Kidney (tissue), 14 donors: ENCODE measurements around the gene ERBB4. TPM values are rescaled to one million over a fixed set of nuclear protein-coding genes. Genes with fewer than 3 reads are reported as not detected.

Source experiments
- DNase-seq, 5 donors: peaks; one replicate each; pipeline ENCODE4 v3.0.0-alpha.2; 2013 to 2020
- FAIRE-seq: peaks from 2 replicates; lab custom pipeline; 2012; peaks lifted over from hg19 to GRCh38; lab: Jason Lieb, UNC
- H3K27ac ChIP-seq, 2 donors: one replicate each; pipeline ENCODE4 v1.7.0; 2013; ENCODE audit warnings: low read depth in 2 of 2, low read length in 2 of 2, inconsistent platforms in 1 of 2
- H3K27me3 ChIP-seq: one replicate; pipeline ENCODE4 v1.7.1; 2013; ENCODE audit warnings: low read length, inconsistent platforms; ENCODE audit not compliant: control insufficient read depth, insufficient read depth
- H3K36me3 ChIP-seq, 3 donors: one replicate each; pipeline versions ENCODE4 v1.7.0 to v1.7.1; 2013; ENCODE audit warnings: low read length in 3 of 3, control low read depth in 1 of 3, inconsistent platforms in 1 of 3; ENCODE audit not compliant: insufficient read depth in 3 of 3, control insufficient read depth in 2 of 3
- H3K4me1 ChIP-seq, 3 donors: one replicate each; pipeline versions ENCODE4 v1.7.0 to v1.7.1; 2013; ENCODE audit warnings: low read length in 3 of 3, inconsistent platforms in 1 of 3, low read depth in 1 of 3; ENCODE audit not compliant: control insufficient read depth in 2 of 3, insufficient read depth in 2 of 3
- H3K4me3 ChIP-seq, 3 donors: one replicate each; pipeline versions ENCODE4 v1.7.0 to v1.8.1; 2013; ENCODE audit warnings: low read length in 3 of 3, control low read depth in 1 of 3, inconsistent platforms in 1 of 3
- H3K9ac ChIP-seq, 3 donors: one replicate each; pipeline versions ENCODE4 v1.7.0 to v1.7.1; 2013; ENCODE audit warnings: low read length in 3 of 3, control low read depth in 1 of 3, inconsistent platforms in 1 of 3
- H3K9me3 ChIP-seq, 3 donors: one replicate each; pipeline versions ENCODE4 v1.7.0 to v1.7.1; 2013; ENCODE audit warnings: low read length in 3 of 3, control low read depth in 1 of 3, inconsistent platforms in 1 of 3; ENCODE audit not compliant: control insufficient read depth in 2 of 3, insufficient read depth in 1 of 3
- CTCF ChIP-seq: IDR thresholded peaks from 3 replicates; pipeline ENCODE4 v1.5.1; 2012; ENCODE audit warnings: mild to moderate bottlenecking, moderate library complexity, borderline replicate concordance; ENCODE audit not compliant: insufficient read depth; ENCODE audit errors: extremely low read depth
- intact Hi-C: fragments of 100-400 bp; cut with DNase I; formaldehyde crosslinking; loops from one replicate; pipeline ENCODE4 v1.11.1; 2022
- polyA plus RNA-seq: library from polyadenylated mRNA; stranded (reverse); fragments of 350-450 nt; fragmentation: Illumina TruSeq; extraction: RNeasy Lipid Tissue Mini Kit (QIAGEN cat#74804); gene quantifications from one replicate; pipeline ENCODE4 v1.2.3, GENCODE V29; 2014; ENCODE audit warnings: low read depth, low replicate concordance; ENCODE audit not compliant: insufficient read depth
- total RNA-seq: library from RNA; stranded (reverse); fragmentation: NEBNext Ultra II Directional; extraction: Animal tissue kit (Norgen Biotek cat#: 25700); gene quantifications from one replicate; pipeline ENCODE4 v1.2.1, GENCODE V29; 2021
- donor health status: control.
- donor health status: control.
- donor health status: control.
- donor health status: control.
- donor health status: control.
- donor health status: DM: yes; HTN: yes; CAD: no.
- donor health status: Normal renal cell carcinoma (clear cell type).

Gene ERBB4
- total and polyA plus RNA-seq, 2 donors from 2014 or later: 3.9 to 152 TPM

- peak overlapping the region; percentile 73 to 84 (median 75) for H3K4me3 ChIP-seq
- no peak for TF ChIP-seq CTCF
- H3K9ac ChIP-seq: peak overlapping the region; percentile 32 to 69 (median 34)
- FAIRE-seq: no peak
- no peaks in the 10 kb centered on the region for H3K4me1 ChIP-seq
- intact Hi-C loops: no loop called here
- peak overlapping the region in 1 of 2 donors; percentile 14 for H3K27ac ChIP-seq
- H3K27me3 ChIP-seq: peaks cover 5% of the 10 kb centered on the region
- H3K36me3 ChIP-seq: no peaks in the 10 kb centered on the region
- DNase-seq: peak; percentile 75 to 89 (median 80)
- H3K9me3 ChIP-seq: no peaks in the 10 kb centered on the region
Observed at GRCh38 chr2:212539072-212539880, 674 bp upstream of the ERBB4 start.

GRCh38 chr2:212537726-212538304 is 787 bp downstream of the ERBB4 start:
- Histone ChIP-seq H3K4me1 (no peaks in the 10 kb centered on the region), H3K27ac (peak overlapping the region; percentile 13 to 17), H3K27me3 (peaks cover 5% of the 10 kb centered on the region), H3K9me3 (no peaks in the 10 kb centered on the region), H3K4me3 (peak overlapping the region; percentile 73 to 84 (median 75)), H3K36me3 (no peaks in the 10 kb centered on the region), H3K9ac (peak overlapping the region; percentile 54 to 74 (median 73))
- DNase-seq (peak; percentile 32 to 75 (median 50)), FAIRE-seq (no peak)
- TF ChIP-seq CTCF: no peak
- intact Hi-C loops: no loop called here

GRCh38 chr2:212536817-212537725 is 1.5 kb downstream of the ERBB4 start:
- FAIRE-seq (no peak), DNase-seq (peak; percentile 26 to 77 (median 48))
- Histone ChIP-seq H3K9me3 (no peaks in the 10 kb centered on the region), H3K4me3 (peak overlapping the region; percentile 66 to 84 (median 75)), H3K36me3 (no peaks in the 10 kb centered on the region), H3K4me1 (no peaks in the 10 kb centered on the region), H3K27me3 (peaks cover 5% of the 10 kb centered on the region), H3K9ac (peak overlapping the region; percentile 48 to 74 (median 62)), H3K27ac (peak overlapping the region; percentile 17 to 37)
- no peak for TF ChIP-seq CTCF
- intact Hi-C loops: no loop called here
